Right hindlimb (tissue), 1 donor: Measurements from ENCODE around the gene C1orf185.
"Not testable (repeated sequence)": the region's sequence is repeated elsewhere in the genome, so short reads cannot be mapped to it uniquely, and the experiment has no call there.

Experiments
- DNase-seq: peaks from one replicate; pipeline ENCODE4 v3.0.0-alpha.2; 2018

Gene C1orf185

GRCh38 chr1:51101976-51102375 is at the start of gene C1orf185:
C1orf185 (plus strand) TSS chr1:51102228; CDS start chr1:51102234, 6 bp downstream.
- DNase-seq, result no peak

GRCh38 chr1:51058858-51059257 is 43.2 kb upstream of the C1orf185 start:
- DNase-seq, result no peak

GRCh38 chr1:51061231-51061918 is 40.7 kb upstream of the C1orf185 start:
- DNase-seq, result no peak

GRCh38 chr1:51063121-51063520 is 38.9 kb upstream of the C1orf185 start:
- no peak for DNase-seq

GRCh38 chr1:51070011-51070410 is 32.0 kb upstream of the C1orf185 start:
- DNase-seq, result no peak

GRCh38 chr1:51070640-51071039 is 31.4 kb upstream of the C1orf185 start:
- DNase-seq, result no peak

- no peak for DNase-seq
Observed at GRCh38 chr1:51071291-51072042, 30.6 kb upstream of the C1orf185 start.

GRCh38 chr1:51072043-51072439 is 30.0 kb upstream of the C1orf185 start:
- DNase-seq, result no peak

GRCh38 chr1:51072651-51073050 is 29.4 kb upstream of the C1orf185 start:
- no peak for DNase-seq

- no peak for DNase-seq
Observed at GRCh38 chr1:51073456-51073855, 28.6 kb upstream of the C1orf185 start.

GRCh38 chr1:51086496-51087271 is 15.3 kb upstream of the C1orf185 start:
- no peak for DNase-seq

- no peak for DNase-seq
Observed at GRCh38 chr1:51088474-51088873, 13.6 kb upstream of the C1orf185 start.

- no peak for DNase-seq
Observed at GRCh38 chr1:51093581-51093980, 8.4 kb upstream of the C1orf185 start.

- DNase-seq, result no peak
Observed at GRCh38 chr1:51097171-51097570, 4.9 kb upstream of the C1orf185 start.

- no peak for DNase-seq
Observed at GRCh38 chr1:51100264-51100880, 1.7 kb upstream of the C1orf185 start.

GRCh38 chr1:51114137-51114536 is 12.1 kb downstream of the C1orf185 start:
- DNase-seq, result no peak

GRCh38 chr1:51115714-51116404 is 13.8 kb downstream of the C1orf185 start:
- no peak for DNase-seq

- no peak for DNase-seq
Observed at GRCh38 chr1:51119331-51119730, 17.3 kb downstream of the C1orf185 start.

- no peak for DNase-seq
Observed at GRCh38 chr1:51120629-51121028, 18.6 kb downstream of the C1orf185 start.

GRCh38 chr1:51127152-51127551 is 25.1 kb downstream of the C1orf185 start:
- DNase-seq, result not testable (repeated sequence)

- DNase-seq, result no peak
Observed at GRCh38 chr1:51131185-51131584, 29.2 kb downstream of the C1orf185 start.

GRCh38 chr1:51133045-51133444 is 31.0 kb downstream of the C1orf185 start:
- no peak for DNase-seq

GRCh38 chr1:51137696-51138095 is 35.7 kb downstream of the C1orf185 start:
- not testable (repeated sequence) for DNase-seq
